ENCODE results near the gene IFITM10. TPM values are rescaled to one million over a fixed set of nuclear protein-coding genes. Genes with fewer than 3 reads are reported as not detected.

IFITM10 gene
- total RNA-seq, 1 donor from 2014 or later, result 1.1 TPM

DNA sequence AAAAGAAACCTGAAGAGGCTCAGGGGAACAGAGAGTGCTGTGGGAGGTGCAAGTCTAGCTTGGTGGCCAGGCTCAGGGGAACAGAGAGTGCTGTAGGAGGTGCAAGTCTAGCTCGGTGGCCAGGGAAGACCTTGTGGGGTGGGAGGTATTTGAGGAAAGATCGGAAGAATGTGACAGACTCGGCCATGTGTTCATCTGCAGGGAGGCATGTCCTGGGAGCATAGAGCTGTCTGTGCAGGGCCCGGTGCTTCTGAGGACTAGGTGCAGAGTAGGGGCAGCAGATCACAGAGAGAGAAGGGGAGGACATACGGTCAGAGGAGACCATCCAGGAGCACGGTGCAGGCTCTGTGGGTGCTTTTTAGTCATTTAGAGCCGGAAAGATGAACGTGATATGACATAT, 10.8 kb downstream of the IFITM10 start:
- Histone ChIP-seq H3K4me3 (ENCODE audit: low read depth, low read length) (no peak overlapping the region), H3K27me3 (ENCODE audit: control insufficient read depth, insufficient read depth, low read length) (peaks cover 20% of the 10 kb centered on the region), H3K36me3 (ENCODE audit: control insufficient read depth, insufficient read depth, low read length) (no peaks in the 10 kb centered on the region)
- no peak for DNase-seq (ENCODE audit: low read depth)
- TF ChIP-seq, protein P1, sequence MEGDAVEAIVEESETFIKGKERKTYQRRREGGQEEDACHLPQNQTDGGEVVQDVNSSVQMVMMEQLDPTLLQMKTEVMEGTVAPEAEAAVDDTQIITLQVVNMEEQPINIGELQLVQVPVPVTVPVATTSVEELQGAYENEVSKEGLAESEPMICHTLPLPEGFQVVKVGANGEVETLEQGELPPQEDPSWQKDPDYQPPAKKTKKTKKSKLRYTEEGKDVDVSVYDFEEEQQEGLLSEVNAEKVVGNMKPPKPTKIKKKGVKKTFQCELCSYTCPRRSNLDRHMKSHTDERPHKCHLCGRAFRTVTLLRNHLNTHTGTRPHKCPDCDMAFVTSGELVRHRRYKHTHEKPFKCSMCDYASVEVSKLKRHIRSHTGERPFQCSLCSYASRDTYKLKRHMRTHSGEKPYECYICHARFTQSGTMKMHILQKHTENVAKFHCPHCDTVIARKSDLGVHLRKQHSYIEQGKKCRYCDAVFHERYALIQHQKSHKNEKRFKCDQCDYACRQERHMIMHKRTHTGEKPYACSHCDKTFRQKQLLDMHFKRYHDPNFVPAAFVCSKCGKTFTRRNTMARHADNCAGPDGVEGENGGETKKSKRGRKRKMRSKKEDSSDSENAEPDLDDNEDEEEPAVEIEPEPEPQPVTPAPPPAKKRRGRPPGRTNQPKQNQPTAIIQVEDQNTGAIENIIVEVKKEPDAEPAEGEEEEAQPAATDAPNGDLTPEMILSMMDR (IDR thresholded peaks at IDR 0.05; ENCODE audit: insufficient read depth, low read length, poor library complexity, severe bottlenecking), result no peak

DNA sequence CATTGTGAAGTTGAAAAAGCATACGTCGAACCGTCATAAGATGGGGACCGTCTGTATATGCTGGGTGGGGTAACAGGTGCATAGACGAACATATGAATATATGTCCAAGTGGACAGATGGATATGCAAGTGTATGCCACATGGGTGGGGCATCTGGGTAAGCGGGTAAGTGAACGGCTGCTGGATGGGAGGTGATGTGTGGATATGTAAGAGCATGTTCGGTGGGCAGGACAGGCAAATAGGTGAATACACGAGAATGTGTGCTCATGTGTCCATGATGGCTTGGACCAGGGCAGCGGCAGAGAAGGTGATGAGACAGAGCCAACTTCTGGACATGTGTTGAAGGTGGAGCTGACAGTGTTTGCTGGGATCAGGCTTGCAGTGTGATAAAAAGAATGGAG, 12.0 kb downstream of the IFITM10 start:
- no peak overlapping the region for H3K4me3 ChIP-seq (ENCODE audit: low read depth, low read length)
- no peak for DNase-seq (ENCODE audit: low read depth)
- TF ChIP-seq, protein P1 (IDR thresholded peaks at IDR 0.05; ENCODE audit: insufficient read depth, low read length, poor library complexity, severe bottlenecking), result no peak
- H3K36me3 ChIP-seq (ENCODE audit: control insufficient read depth, insufficient read depth, low read length), result no peaks in the 10 kb centered on the region
- H3K27me3 ChIP-seq (ENCODE audit: control insufficient read depth, insufficient read depth, low read length), result peaks cover 17% of the 10 kb centered on the region

DNA sequence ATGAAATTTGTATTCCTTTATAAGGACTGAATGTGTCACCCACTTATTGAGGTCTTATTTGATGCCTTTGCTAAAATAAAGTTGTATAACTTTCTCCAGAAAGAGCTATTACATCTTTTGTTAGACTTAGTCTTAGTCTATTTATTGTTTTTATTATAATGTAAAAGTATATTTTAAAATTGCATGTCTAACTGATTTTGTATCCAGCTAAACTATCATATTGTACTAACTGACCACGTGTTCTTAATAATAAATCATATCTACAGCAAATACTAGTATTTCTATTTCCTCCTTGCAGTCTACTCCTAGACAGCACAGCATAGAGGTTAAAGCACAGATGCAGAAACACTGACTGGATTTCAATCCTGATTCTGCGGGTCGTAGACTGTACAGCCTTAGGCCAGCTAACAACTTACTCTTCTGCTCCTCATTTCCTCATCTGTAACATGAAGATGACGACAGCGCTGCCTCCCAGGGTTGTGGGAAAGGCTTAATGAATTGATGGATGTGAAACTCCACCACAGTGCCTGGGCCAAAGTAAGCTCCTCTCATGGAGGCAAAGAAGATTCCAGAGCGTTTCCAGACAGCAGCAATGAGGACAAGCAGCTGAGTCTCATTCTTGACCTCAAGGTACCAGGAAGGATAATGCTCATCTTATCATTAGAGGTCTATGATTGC, 13.2 kb downstream of the IFITM10 start:
- Histone ChIP-seq H3K27me3 (ENCODE audit: control insufficient read depth, insufficient read depth, low read length) (peaks cover 24% of the 10 kb centered on the region), H3K4me3 (ENCODE audit: low read depth, low read length) (no peak overlapping the region), H3K36me3 (ENCODE audit: control insufficient read depth, insufficient read depth, low read length) (no peaks in the 10 kb centered on the region)
- no peak for DNase-seq (ENCODE audit: low read depth)
- TF ChIP-seq, protein P1 (IDR thresholded peaks at IDR 0.05; ENCODE audit: insufficient read depth, low read length, poor library complexity, severe bottlenecking), result no peak

DNA sequence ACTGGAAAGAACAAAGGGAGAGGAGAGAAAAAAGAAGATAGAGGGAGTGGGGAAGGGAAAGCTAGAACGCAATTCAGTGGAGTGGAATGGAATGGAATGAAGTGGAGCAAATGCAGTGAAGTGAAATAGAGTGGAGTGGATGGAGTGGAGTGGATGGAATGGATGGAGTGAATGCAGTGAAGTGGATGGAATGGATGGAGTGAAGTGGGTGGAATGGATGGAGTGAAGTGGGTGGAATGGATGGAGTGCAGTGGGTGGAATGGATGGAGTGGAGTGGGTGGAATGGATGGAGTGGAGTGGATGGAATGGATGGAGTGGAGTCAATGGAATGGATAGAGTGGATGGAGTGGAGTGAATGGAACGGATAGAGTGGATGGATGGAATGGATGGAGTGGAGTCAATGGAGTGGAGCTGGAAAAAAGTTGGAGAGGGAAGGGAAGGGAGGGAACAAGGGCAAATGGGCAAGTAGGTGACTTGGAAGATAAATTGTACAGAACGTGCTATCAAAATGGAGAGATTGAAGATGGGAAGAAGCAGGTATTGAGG, 13.9 kb downstream of the IFITM10 start:
- H3K36me3 ChIP-seq (ENCODE audit: control insufficient read depth, insufficient read depth, low read length), result no peaks in the 10 kb centered on the region
- H3K4me3 ChIP-seq (ENCODE audit: low read depth, low read length), result no peak overlapping the region
- peaks cover 25% of the 10 kb centered on the region for H3K27me3 ChIP-seq (ENCODE audit: control insufficient read depth, insufficient read depth, low read length)
- DNase-seq (ENCODE audit: low read depth), result no peak
- TF ChIP-seq, protein P1 (IDR thresholded peaks at IDR 0.05; ENCODE audit: insufficient read depth, low read length, poor library complexity, severe bottlenecking), result no peak

DNA sequence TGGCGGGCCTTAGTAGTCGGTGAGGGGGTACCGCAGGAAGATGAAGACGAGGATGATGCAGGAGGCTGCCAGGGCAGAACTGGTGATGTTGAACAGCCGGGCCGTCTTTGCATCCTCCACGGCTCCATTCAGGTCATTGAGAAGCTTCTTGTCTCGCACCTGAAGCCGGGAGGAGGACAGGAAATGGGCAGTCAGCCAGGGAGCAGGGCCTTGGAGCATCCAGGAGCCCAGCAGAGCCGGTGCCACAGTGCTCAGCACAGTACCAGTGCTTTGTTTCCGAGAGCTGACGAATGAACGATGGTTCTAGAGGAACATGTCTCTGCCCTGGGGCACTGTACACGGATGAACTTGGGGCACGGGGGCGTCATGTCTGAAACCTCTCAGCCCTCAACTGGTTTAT, 15.1 kb downstream of the IFITM10 start:
- DNase-seq (ENCODE audit: low read depth), result no peak
- Histone ChIP-seq H3K27me3 (ENCODE audit: control insufficient read depth, insufficient read depth, low read length) (peaks cover 24% of the 10 kb centered on the region), H3K36me3 (ENCODE audit: control insufficient read depth, insufficient read depth, low read length) (no peaks in the 10 kb centered on the region), H3K4me3 (ENCODE audit: low read depth, low read length) (no peak overlapping the region)
- TF ChIP-seq, protein P1 (IDR thresholded peaks at IDR 0.05; ENCODE audit: insufficient read depth, low read length, poor library complexity, severe bottlenecking), result no peak

DNA sequence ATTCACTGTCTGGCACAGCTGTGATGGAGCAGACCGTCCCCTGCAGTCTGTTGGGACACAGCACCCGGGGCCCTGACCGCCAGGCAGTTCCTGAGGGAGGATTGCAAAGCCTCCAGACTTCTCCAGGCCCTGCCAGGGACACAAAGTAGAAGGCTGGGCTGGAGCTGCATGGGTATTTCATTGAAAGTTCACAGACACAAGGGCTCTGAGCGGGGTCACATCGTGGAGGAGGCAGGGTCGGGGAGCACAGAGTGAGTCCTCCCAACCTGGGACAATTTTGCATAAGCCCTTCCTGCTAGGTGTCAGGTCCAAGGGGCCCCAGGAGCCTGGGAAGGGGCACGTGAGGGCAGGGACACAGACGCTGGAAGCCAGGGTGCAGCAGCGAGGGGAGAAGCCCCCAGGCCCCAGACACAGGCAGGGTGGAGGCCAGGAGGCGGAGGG, 15.7 kb downstream of the IFITM10 start:
- DNase-seq (ENCODE audit: low read depth), result no peak
- no peaks in the 10 kb centered on the region for H3K36me3 ChIP-seq (ENCODE audit: control insufficient read depth, insufficient read depth, low read length)
- H3K4me3 ChIP-seq (ENCODE audit: low read depth, low read length), result no peak overlapping the region
- H3K27me3 ChIP-seq (ENCODE audit: control insufficient read depth, insufficient read depth, low read length), result peaks cover 27% of the 10 kb centered on the region
- TF ChIP-seq, protein P1 (IDR thresholded peaks at IDR 0.05; ENCODE audit: insufficient read depth, low read length, poor library complexity, severe bottlenecking), result no peak
